Tibial nerve (tissue), 4 donors: ENCODE results near the gene LY86. TPM values are rescaled to one million over a fixed set of nuclear protein-coding genes. Genes with fewer than 3 reads are reported as not detected.
A peak's percentile ranks its signal among the peaks of the same experiment; 100 is the strongest.

Experiments
- DNase-seq, 2 donors: peaks; one replicate each; pipeline ENCODE4 v3.0.0-alpha.2; 2019; ENCODE audit warnings: low spot score in 2 of 2
- H3K27ac ChIP-seq, 4 donors: fragments of 200-600 bp; sonication (generic) in 3 of 4; one replicate each; pipeline ENCODE4 v1.5.1; 2017 to 2019; ENCODE audit warnings: mild to moderate bottlenecking in 1 of 4
- H3K27me3 ChIP-seq, 2 donors: fragments of 200-600 bp; sonication (generic) in 1 of 2; one replicate each; pipeline versions ENCODE4 v1.5.1 to v1.6.0; 2017 to 2019
- H3K36me3 ChIP-seq, 3 donors: fragments of 200-600 bp; sonication (generic); one replicate each; pipeline ENCODE4 v1.5.1; 2018 to 2019
- H3K4me1 ChIP-seq, 4 donors: fragments of 200-600 bp; sonication (generic) in 3 of 4; one replicate each; pipeline ENCODE4 v1.5.1; 2017 to 2019
- H3K4me3 ChIP-seq, 4 donors: fragments of 200-600 bp; sonication (generic) in 3 of 4; one replicate each; pipeline ENCODE4 v1.5.1; 2017 to 2019; ENCODE audit warnings: mild to moderate bottlenecking in 1 of 4, moderate library complexity in 1 of 4
- H3K9me3 ChIP-seq, 4 donors: fragments of 200-600 bp; sonication (generic) in 3 of 4; one replicate each; pipeline ENCODE4 v1.5.1; 2017 to 2019
- EP300 ChIP-seq, 2 donors: sonication (generic); formaldehyde crosslinking; IDR thresholded peaks; one replicate each; pipeline ENCODE4 v1.6.1; 2017; ENCODE audit warnings: antibody characterized with exemption in 2 of 2, mild to moderate bottlenecking in 1 of 2
- POLR2A ChIP-seq, 2 donors: fragments of 450-650 bp; IDR thresholded peaks; one replicate each; pipeline ENCODE4 v1.6.1; 2017; ENCODE audit warnings: antibody characterized with exemption in 2 of 2, mild to moderate bottlenecking in 2 of 2, moderate library complexity in 2 of 2
- WGBS, 2 donors: methylation state at CpG; one replicate each; pipeline ENCODE4 v1.1.5; 2018; 5-methylcytosine and 5-hydroxymethylcytosine counted together
- total RNA-seq, 4 donors: library from RNA; depleted of rRNA; stranded (reverse); fragments of >200 nt; gene quantifications; one replicate each; pipeline ENCODE4 v1.1.0, GENCODE V29; 2016
- TF ChIP-seq, protein P1 (sequence below), 5 experiments: fragments of 200-600 bp in 3 of 5; fragments of 450-650 bp in 2 of 5; sonication (generic) in 3 of 5; IDR thresholded peaks; one replicate each; pipeline ENCODE4 v1.5.1; 2016 to 2019; ENCODE audit warnings: antibody characterized with exemption in 5 of 5, mild to moderate bottlenecking in 3 of 5, moderate library complexity in 2 of 5

LY86 gene
- 1 to 10 TPM in 3 of 4 donors, under 1 TPM in 1; 0.60 to 8.3 (median 4.5) TPM for total RNA-seq

DNA sequence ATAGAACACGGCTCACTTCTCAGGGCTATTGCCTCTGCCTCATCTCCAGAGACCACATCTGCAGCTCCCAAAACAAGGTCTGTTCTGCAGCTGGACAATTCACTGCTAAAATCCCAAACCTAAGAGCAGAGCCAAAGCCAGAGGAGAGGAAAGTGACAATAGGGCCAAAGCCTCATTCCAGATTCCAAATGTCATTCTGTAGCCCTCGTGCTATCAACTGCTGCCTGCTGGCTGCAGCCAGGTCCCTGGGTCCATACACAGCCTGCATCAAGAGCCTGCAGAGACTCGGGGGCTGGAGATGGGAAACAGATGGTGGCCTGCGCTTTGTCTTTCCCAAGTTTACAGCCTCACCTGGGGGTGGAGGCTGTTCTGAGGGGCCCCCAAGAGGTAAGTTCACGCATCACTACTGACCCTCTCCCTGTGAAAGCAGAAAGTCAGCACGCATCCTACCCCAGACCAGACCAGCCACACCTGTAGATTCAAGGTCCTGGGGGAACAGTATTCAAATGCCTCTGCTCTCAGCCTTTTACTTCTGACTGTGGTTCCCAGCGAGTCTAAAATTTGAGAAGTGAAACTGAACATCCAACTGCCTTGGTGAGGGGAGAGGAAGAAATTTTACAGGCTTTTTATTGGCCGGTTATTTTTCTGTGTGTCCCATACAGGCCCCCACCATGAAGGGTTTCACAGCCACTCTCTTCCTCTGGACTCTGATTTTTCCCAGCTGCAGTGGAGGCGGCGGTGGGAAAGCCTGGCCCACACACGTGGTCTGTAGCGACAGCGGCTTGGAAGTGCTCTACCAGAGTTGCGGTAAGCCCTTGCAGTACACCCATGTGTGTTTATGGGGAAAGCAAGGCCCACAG lies at the start of gene LY86:
Gene LY86 (plus strand): TSS at position 657 of the 860 bp plus-strand sequence. CDS start 15 bp downstream, at position 672.
- no peak for DNase-seq
- TF ChIP-seq POLR2A (IDR thresholded peaks at IDR 0.05) (no peak), EP300 (IDR thresholded peaks at IDR 0.05) (no peak)
- TF ChIP-seq, protein P1, sequence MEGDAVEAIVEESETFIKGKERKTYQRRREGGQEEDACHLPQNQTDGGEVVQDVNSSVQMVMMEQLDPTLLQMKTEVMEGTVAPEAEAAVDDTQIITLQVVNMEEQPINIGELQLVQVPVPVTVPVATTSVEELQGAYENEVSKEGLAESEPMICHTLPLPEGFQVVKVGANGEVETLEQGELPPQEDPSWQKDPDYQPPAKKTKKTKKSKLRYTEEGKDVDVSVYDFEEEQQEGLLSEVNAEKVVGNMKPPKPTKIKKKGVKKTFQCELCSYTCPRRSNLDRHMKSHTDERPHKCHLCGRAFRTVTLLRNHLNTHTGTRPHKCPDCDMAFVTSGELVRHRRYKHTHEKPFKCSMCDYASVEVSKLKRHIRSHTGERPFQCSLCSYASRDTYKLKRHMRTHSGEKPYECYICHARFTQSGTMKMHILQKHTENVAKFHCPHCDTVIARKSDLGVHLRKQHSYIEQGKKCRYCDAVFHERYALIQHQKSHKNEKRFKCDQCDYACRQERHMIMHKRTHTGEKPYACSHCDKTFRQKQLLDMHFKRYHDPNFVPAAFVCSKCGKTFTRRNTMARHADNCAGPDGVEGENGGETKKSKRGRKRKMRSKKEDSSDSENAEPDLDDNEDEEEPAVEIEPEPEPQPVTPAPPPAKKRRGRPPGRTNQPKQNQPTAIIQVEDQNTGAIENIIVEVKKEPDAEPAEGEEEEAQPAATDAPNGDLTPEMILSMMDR (IDR thresholded peaks at IDR 0.05): no peak
- H3K4me3 ChIP-seq: peak within 1 kb of the TSS in 2 of 4 donors; percentile 23 to 41

DNA sequence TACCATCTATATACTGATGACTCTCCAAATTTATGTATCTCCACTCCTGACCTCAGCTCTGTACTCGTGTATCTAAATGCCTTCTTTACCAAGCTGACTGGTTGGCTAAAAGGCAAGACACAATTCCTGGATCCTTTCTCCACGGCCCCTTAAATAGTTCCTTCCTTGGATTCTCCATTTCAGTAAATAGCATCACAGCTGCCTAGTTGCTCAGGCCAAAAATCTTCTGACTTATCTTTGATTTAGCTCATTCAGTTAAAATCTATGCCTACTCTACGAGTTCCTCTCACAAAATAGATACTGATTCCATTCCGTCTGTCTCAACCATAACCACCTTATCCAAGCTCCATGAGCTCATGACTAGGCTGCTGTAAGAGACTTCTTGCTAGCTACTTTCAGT lies 49.5 kb upstream of the LY86 start:
- Histone ChIP-seq H3K4me1 (peaks cover 0 to 10% (median 0%) of the 10 kb centered on the region in 4 donors), H3K4me3 (no peak overlapping the region), H3K9me3 (no peaks in the 10 kb centered on the region), H3K27ac (no peak overlapping the region), H3K27me3 (no peaks in the 10 kb centered on the region), H3K36me3 (no peaks in the 10 kb centered on the region)
- 50 to 52% methylated on average over 4 of the region's 4 CpGs for WGBS, 2 donors
- TF ChIP-seq, protein P1 (IDR thresholded peaks at IDR 0.05): no peak
- TF ChIP-seq POLR2A (IDR thresholded peaks at IDR 0.05) (no peak), EP300 (IDR thresholded peaks at IDR 0.05) (no peak)
- no peak for DNase-seq

More for the DNA sequence above, at the start of gene LY86:
- H3K4me1 ChIP-seq: peaks cover 0 to 20% (median 5%) of the 10 kb centered on the region in 4 donors
- WGBS, 2 donors: 41 to 54% methylated on average over 14 of the region's 14 CpGs
- H3K27ac ChIP-seq: peak within 1 kb of the TSS in 3 of 4 donors; percentile 41 to 75 (median 66)
- H3K9me3 ChIP-seq: no peaks in the 10 kb centered on the region
- no peaks in the 10 kb centered on the region for H3K27me3 ChIP-seq
- no peaks in the 10 kb centered on the region for H3K36me3 ChIP-seq

DNA sequence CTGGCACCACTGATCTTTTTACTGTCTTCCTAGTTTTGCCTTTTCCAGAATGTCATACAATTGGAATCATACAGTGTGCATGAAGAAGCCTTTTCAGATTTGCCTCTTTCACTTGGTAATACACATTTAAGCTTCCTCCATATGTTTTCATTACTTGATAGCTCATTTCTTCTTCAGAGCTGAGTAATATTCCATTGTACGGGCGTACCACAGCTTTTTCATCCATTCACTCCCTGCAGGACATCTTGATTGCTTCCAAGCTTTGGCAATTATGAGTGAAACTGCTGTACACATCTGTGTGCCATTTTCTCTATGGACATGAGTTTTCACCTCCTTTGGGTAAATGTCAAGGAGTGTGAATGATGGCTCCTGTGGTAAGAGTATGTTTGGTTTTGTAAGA lies 46.2 kb upstream of the LY86 start:
- Histone ChIP-seq H3K4me3 (no peak overlapping the region), H3K36me3 (no peaks in the 10 kb centered on the region), H3K27me3 (no peaks in the 10 kb centered on the region), H3K27ac (no peak overlapping the region), H3K9me3 (no peaks in the 10 kb centered on the region), H3K4me1 (peaks cover 0 to 22% (median 11%) of the 10 kb centered on the region in 4 donors)
- TF ChIP-seq, protein P1 (IDR thresholded peaks at IDR 0.05): no peak
- TF ChIP-seq EP300 (IDR thresholded peaks at IDR 0.05): no peak
- no peak for TF ChIP-seq POLR2A (IDR thresholded peaks at IDR 0.05)
- no peak for DNase-seq
- WGBS, 2 donors: 95% methylated on average over 2 of the region's 2 CpGs

DNA sequence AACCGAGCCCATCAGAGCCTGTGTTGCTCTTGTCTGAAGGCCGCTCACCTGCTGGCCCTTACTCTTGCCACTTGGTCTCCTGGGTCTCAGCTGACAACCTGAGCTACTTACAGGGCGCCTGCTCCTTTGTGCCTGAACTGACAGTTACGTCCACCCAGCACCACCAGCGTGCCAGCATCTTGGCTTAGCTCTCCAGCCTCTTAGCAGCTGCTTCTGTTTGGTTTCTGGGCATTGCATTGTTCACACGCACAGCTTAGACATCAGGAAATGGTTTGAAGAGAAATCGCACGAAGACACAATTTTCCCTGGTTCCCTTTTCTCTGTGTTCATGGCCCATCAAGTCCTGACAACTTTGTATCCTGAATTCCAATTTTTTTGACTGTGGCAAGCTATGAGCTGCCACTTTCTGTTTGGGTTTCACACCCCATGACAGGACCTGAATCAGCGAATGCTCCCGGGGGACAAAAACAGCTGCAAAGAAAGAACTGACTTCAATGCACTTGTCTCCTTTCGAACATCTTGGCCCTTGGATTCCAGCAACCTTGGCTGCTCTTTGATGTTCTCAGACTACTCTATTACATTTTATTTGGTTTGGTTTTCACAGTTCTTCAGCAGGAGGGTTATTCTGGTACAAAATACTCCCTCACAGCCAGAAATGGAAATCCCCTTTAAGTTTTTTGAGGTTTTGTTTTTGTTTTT lies 45.2 kb upstream of the LY86 start:
- 80 to 81% methylated on average over 11 of the region's 11 CpGs for WGBS, 2 donors
- H3K4me1 ChIP-seq: peaks cover 0 to 14% (median 11%) of the 10 kb centered on the region in 4 donors
- TF ChIP-seq, protein P1 (IDR thresholded peaks at IDR 0.05): no peak
- no peak for TF ChIP-seq POLR2A (IDR thresholded peaks at IDR 0.05)
- TF ChIP-seq EP300 (IDR thresholded peaks at IDR 0.05): peak in 1 of 2 donors; percentile 54
- H3K36me3 ChIP-seq: no peaks in the 10 kb centered on the region
- H3K4me3 ChIP-seq: no peak overlapping the region
- DNase-seq: peak in 1 of 2 donors; percentile 28
- no peaks in the 10 kb centered on the region for H3K9me3 ChIP-seq
- no peaks in the 10 kb centered on the region for H3K27me3 ChIP-seq
- H3K27ac ChIP-seq: no peak overlapping the region
